CD14-positive monocyte (primary cell): ENCODE data around the gene MACROD2. TPM values are rescaled to one million over a fixed set of nuclear protein-coding genes. Genes with fewer than 3 reads are reported as not detected.

ENCODE experiments used
- DNase-seq, 3 donors: peaks; one replicate each; pipeline ENCODE4 v3.0.0-alpha.2; 2011 to 2022
- H2AFZ ChIP-seq: 2 replicates; pipeline ENCODE4 v1.6.0; 2012; ENCODE audit warnings: mild to moderate bottlenecking, low read depth, low read length, inconsistent platforms; ENCODE audit not compliant: insufficient read depth, poor library complexity, severe bottlenecking
- H3K27ac ChIP-seq, 2 donors: 1 replicate in 1 of 2; 2 replicates in 1 of 2; pipeline ENCODE4 v1.5.1; 2012 to 2013; ENCODE audit warnings: low read length in 2 of 2, control low read depth in 1 of 2, inconsistent platforms in 1 of 2, low read depth in 1 of 2, mild to moderate bottlenecking in 1 of 2
- H3K27me3 ChIP-seq, 2 donors: one replicate each; pipeline versions ENCODE4 v1.6.0 to v1.6.1; 2011 to 2013; ENCODE audit warnings: low read length in 2 of 2; ENCODE audit not compliant: control insufficient read depth in 2 of 2, insufficient read depth in 2 of 2
- H3K36me3 ChIP-seq, 2 donors: replicated peaks in 1 of 2; 1 replicate in 1 of 2; 2 replicates in 1 of 2; pipeline versions ENCODE4 v1.5.1 to v1.6.1; 2012 to 2013; ENCODE audit warnings: low read length in 2 of 2, control low read depth in 1 of 2, inconsistent platforms in 1 of 2, mild to moderate bottlenecking in 1 of 2; ENCODE audit not compliant: insufficient read depth in 2 of 2, control insufficient read depth in 1 of 2
- H3K4me1 ChIP-seq, 2 donors: 1 replicate in 1 of 2; 2 replicates in 1 of 2; pipeline versions ENCODE4 v1.5.1 to v1.6.1; 2012 to 2013; ENCODE audit warnings: low read length in 2 of 2, control low read depth in 1 of 2, inconsistent platforms in 1 of 2, mild to moderate bottlenecking in 1 of 2, moderate library complexity in 1 of 2; ENCODE audit not compliant: insufficient read depth in 2 of 2, control insufficient read depth in 1 of 2
- H3K4me2 ChIP-seq: replicated peaks from 2 replicates; pipeline ENCODE3; 2012; ENCODE audit warnings: low read length, moderate library complexity, mild to moderate bottlenecking; ENCODE audit not compliant: poor library complexity, severe bottlenecking; ENCODE audit errors: extremely low read depth
- H3K4me3 ChIP-seq, 3 experiments: fragments of 200-600 bp in 1 of 3; sonication (generic) in 1 of 3; replicated peaks in 1 of 3; 1 replicate in 2 of 3; 2 replicates in 1 of 3; pipeline ENCODE4 v1.5.1; 2011 to 2013; ENCODE audit warnings: low read length in 3 of 3, mild to moderate bottlenecking in 3 of 3, control low read depth in 2 of 3, low read depth in 2 of 3, inconsistent platforms in 1 of 3, moderate library complexity in 1 of 3
- H3K79me2 ChIP-seq: 2 replicates; pipeline ENCODE4 v1.6.0; 2012; ENCODE audit warnings: mild to moderate bottlenecking, control low read depth, inconsistent platforms, low read length, moderate library complexity; ENCODE audit not compliant: insufficient read depth
- H3K9ac ChIP-seq: 2 replicates; pipeline ENCODE4 v1.6.0; 2017; ENCODE audit warnings: low read length, mild to moderate bottlenecking; ENCODE audit not compliant: insufficient read depth, poor library complexity, severe bottlenecking
- H3K9me3 ChIP-seq, 2 donors: replicated peaks in 1 of 2; 1 replicate in 1 of 2; 2 replicates in 1 of 2; pipeline versions ENCODE4 v1.5.1 to v1.6.1; 2012 to 2013; ENCODE audit warnings: low read length in 2 of 2, control low read depth in 1 of 2; ENCODE audit not compliant: control insufficient read depth in 1 of 2, insufficient read depth in 1 of 2
- H4K20me1 ChIP-seq: 2 replicates; pipeline ENCODE4 v1.6.0; 2012; ENCODE audit warnings: mild to moderate bottlenecking, low read length, control low read depth, moderate library complexity; ENCODE audit not compliant: insufficient read depth
- H3K27ac Mint-ChIP-seq, 7 donors: one replicate each; pipeline ENCODE4 v1.8.0; 2020; ENCODE audit warnings: mild to moderate bottlenecking in 7 of 7, mixed read lengths in 7 of 7, moderate library complexity in 6 of 7, inconsistent platforms in 2 of 7
- H3K27me3 Mint-ChIP-seq, 3 donors: one replicate each; pipeline ENCODE4 v1.8.0; 2021 to 2022; ENCODE audit warnings: low read depth in 3 of 3, mild to moderate bottlenecking in 3 of 3, mixed read lengths in 3 of 3, moderate library complexity in 3 of 3, inconsistent platforms in 1 of 3
- H3K36me3 Mint-ChIP-seq, 2 donors: one replicate each; pipeline ENCODE4 v1.8.0; 2020; ENCODE audit warnings: mixed read lengths in 2 of 2, inconsistent platforms in 1 of 2, mild to moderate bottlenecking in 1 of 2
- H3K4me1 Mint-ChIP-seq: one replicate; pipeline ENCODE4 v1.8.0; 2020; ENCODE audit warnings: mild to moderate bottlenecking, mixed read lengths
- H3K4me3 Mint-ChIP-seq, 2 donors: one replicate each; pipeline ENCODE4 v1.8.0; 2020; ENCODE audit warnings: mild to moderate bottlenecking in 2 of 2, mixed read lengths in 2 of 2, moderate library complexity in 1 of 2
- H3K9me3 Mint-ChIP-seq, 7 donors: one replicate each; pipeline ENCODE4 v1.8.0; 2020 to 2022; ENCODE audit warnings: mixed read lengths in 7 of 7, mild to moderate bottlenecking in 6 of 7, moderate library complexity in 6 of 7, inconsistent platforms in 2 of 7
- WGBS: methylation state at CpG from one replicate; pipeline ENCODE4 v1.1.5; 2013; ENCODE audit warnings: missing lambda C conversion rate; ENCODE audit not compliant: insufficient coverage; 5-methylcytosine and 5-hydroxymethylcytosine counted together
- intact Hi-C, 2 donors: fragments of 100-400 bp; cut with micrococcal nuclease; formaldehyde crosslinking; loops; one replicate each; pipeline versions ENCODE4 v1.15.0 to v1.15.1; 2023
- polyA plus RNA-seq, 3 donors: library from polyadenylated mRNA; depleted of rRNA in 1 of 3; unstranded in 2 of 3; stranded (reverse) in 1 of 3; fragments of 300-500 nt in 2 of 3; fragments of >200 nt in 1 of 3; fragmentation: Illumina TruSeq in 2 of 3; gene quantifications; 1 replicate in 2 of 3; 2 replicates in 1 of 3; pipeline ENCODE4 v1.2.3, GENCODE V29; 2012 to 2021
- TF ChIP-seq, protein P1 (sequence below): fragments of 200-600 bp; IDR thresholded peaks from one replicate; pipeline ENCODE4 v1.8.0; 2022; ENCODE audit warnings: antibody characterized with exemption, mild to moderate bottlenecking

MACROD2 gene
- polyA plus RNA-seq, 3 donors = 0.23 TPM; not detected in 2

DNA sequence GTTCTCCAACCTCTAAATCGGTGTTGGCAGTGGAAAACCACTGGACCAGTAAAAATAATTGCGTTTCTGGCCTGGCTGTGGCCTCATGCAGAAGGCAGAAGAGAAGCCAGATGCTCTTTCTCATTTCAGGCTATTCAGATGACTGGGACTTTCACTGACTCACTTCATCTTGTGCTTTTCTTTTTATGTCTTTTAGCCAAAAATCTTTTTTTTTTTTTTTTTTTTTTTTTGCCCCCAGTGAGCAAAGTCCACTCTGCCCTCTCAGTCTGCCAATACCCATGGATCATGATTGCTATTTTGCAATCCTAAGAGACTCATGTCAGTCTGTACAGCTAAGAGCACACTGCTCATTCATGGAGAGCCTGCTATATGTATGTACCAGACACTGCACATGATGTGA is 1615.5 kb downstream of the MACROD2 start:
- H3K9me3 ChIP-seq = no peaks in the 10 kb centered on the region
- TF ChIP-seq, protein P1, sequence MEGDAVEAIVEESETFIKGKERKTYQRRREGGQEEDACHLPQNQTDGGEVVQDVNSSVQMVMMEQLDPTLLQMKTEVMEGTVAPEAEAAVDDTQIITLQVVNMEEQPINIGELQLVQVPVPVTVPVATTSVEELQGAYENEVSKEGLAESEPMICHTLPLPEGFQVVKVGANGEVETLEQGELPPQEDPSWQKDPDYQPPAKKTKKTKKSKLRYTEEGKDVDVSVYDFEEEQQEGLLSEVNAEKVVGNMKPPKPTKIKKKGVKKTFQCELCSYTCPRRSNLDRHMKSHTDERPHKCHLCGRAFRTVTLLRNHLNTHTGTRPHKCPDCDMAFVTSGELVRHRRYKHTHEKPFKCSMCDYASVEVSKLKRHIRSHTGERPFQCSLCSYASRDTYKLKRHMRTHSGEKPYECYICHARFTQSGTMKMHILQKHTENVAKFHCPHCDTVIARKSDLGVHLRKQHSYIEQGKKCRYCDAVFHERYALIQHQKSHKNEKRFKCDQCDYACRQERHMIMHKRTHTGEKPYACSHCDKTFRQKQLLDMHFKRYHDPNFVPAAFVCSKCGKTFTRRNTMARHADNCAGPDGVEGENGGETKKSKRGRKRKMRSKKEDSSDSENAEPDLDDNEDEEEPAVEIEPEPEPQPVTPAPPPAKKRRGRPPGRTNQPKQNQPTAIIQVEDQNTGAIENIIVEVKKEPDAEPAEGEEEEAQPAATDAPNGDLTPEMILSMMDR = no peak
- no peak overlapping the region for H3K4me2 ChIP-seq
- no peaks in the 10 kb centered on the region for H3K4me1 ChIP-seq
- H3K27ac ChIP-seq = no peak overlapping the region
- DNase-seq = no peak
- H3K4me3 ChIP-seq = no peak overlapping the region
- H3K27ac Mint-ChIP-seq = no peak overlapping the region
- H3K27me3 Mint-ChIP-seq = peaks cover 0 to 2% (median 0%) of the 10 kb centered on the region in 3 donors
- no peaks in the 10 kb centered on the region for H3K36me3 ChIP-seq
- H4K20me1 ChIP-seq = no peaks in the 10 kb centered on the region
- peaks cover 0 to 8% (median 6%) of the 10 kb centered on the region in 7 donors for H3K9me3 Mint-ChIP-seq
- no peak overlapping the region for H3K4me3 Mint-ChIP-seq
- no peaks in the 10 kb centered on the region for H3K4me1 Mint-ChIP-seq
- no peak overlapping the region for H3K9ac ChIP-seq
- H3K27me3 ChIP-seq = no peaks in the 10 kb centered on the region
- H3K79me2 ChIP-seq = no peaks in the 10 kb centered on the region
- H2AFZ ChIP-seq = no peak overlapping the region
- intact Hi-C loops = no loop called here
- WGBS = 80% methylated on average over 1 of the region's 2 CpGs
- H3K36me3 Mint-ChIP-seq = no peaks in the 10 kb centered on the region

DNA sequence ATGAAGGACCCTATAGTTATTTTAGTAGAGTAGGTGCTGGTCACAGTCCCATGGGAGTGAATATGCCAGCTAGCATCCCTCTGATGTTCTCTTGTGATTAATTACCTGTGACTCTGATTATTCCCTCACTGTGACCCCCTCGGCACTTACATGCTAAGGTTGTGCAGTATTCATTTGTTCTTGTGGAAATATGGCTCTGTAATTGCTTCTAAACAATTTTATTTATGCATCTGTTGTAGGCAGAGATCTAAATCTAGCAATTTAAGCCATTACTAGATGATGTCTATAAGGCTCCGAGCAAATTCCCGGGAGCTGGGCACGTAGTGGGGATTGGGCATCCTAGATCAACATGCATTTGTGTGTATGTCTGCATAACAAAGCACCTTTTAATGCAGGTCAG is 1616.2 kb downstream of the MACROD2 start:
- no peaks in the 10 kb centered on the region for H3K79me2 ChIP-seq
- Mint-ChIP-seq H3K36me3 (no peaks in the 10 kb centered on the region), H3K9me3 (peaks cover 0 to 7% (median 6%) of the 10 kb centered on the region in 7 donors), H3K4me1 (no peaks in the 10 kb centered on the region), H3K27ac (no peak overlapping the region), H3K4me3 (no peak overlapping the region), H3K27me3 (no peaks in the 10 kb centered on the region)
- no peaks in the 10 kb centered on the region for H3K9me3 ChIP-seq
- no peaks in the 10 kb centered on the region for H3K4me1 ChIP-seq
- H4K20me1 ChIP-seq = no peaks in the 10 kb centered on the region
- no peak overlapping the region for H2AFZ ChIP-seq
- DNase-seq = no peak
- H3K9ac ChIP-seq = no peak overlapping the region
- TF ChIP-seq, protein P1 = no peak
- no peaks in the 10 kb centered on the region for H3K36me3 ChIP-seq
- H3K4me2 ChIP-seq = no peak overlapping the region
- no CpG with 5 or more reads among the region's 4 CpGs for WGBS
- H3K4me3 ChIP-seq = no peak overlapping the region
- no peak overlapping the region for H3K27ac ChIP-seq
- intact Hi-C loops = no loop called here
- H3K27me3 ChIP-seq = no peaks in the 10 kb centered on the region
